SK-N-SH treated with all-trans-retinoic acid at 6 μM for 48 hours (cell line): ENCODE results near the gene TACR1.
A peak's percentile ranks its signal among the peaks of the same experiment; 100 is the strongest.

Experiments
- ATAC-seq: fragments of 200-7000 bp; cut with Tn5 transposase; 3 replicates; pipeline ENCODE4 v1.9.1; 2020; ENCODE audit warnings: mild to moderate bottlenecking, moderate library complexity
- ARNTL ChIP-seq: fragments of 450-650 bp; formaldehyde crosslinking; IDR thresholded peaks from 2 replicates; pipeline ENCODE4 v1.5.0; 2020; ENCODE audit warnings: low read depth, mild to moderate bottlenecking, moderate library complexity, borderline replicate concordance
- BACH2 ChIP-seq: fragments of 250-450 bp; sonication (Bioruptor Pico); IDR thresholded peaks from 2 replicates; pipeline ENCODE4 v1.9.0; 2021; ENCODE audit warnings: mild to moderate bottlenecking, borderline replicate concordance
- CSDC2 ChIP-seq: fragments of 250-450 bp; sonication (Bioruptor Pico); IDR thresholded peaks from 2 replicates; pipeline ENCODE4 v1.5.0; 2020; ENCODE audit warnings: mild to moderate bottlenecking, moderate library complexity
- CSRNP3 ChIP-seq: fragments of 250-450 bp; sonication (Bioruptor Pico); IDR thresholded peaks from 2 replicates; pipeline ENCODE4 v1.5.1; 2021; ENCODE audit warnings: mild to moderate bottlenecking, moderate library complexity
- ESRRG ChIP-seq: fragments of 250-450 bp; sonication (Bioruptor Pico); IDR thresholded peaks from 2 replicates; pipeline ENCODE4 v1.6.1; 2021; ENCODE audit warnings: mild to moderate bottlenecking
- GLIS3 ChIP-seq: fragments of 250-450 bp; sonication (Bioruptor Pico); IDR thresholded peaks from 2 replicates; pipeline ENCODE4 v1.5.0; 2020; ENCODE audit warnings: mild to moderate bottlenecking, moderate library complexity
- ISL1 ChIP-seq: fragments of 250-450 bp; sonication (Bioruptor Pico); IDR thresholded peaks from 2 replicates; pipeline ENCODE4 v2.1.2; 2022; ENCODE audit warnings: mild to moderate bottlenecking, moderate library complexity
- OSR1 ChIP-seq: fragments of 250-450 bp; sonication (Bioruptor Pico); IDR thresholded peaks from 2 replicates; pipeline ENCODE4 v1.8.0; 2022; ENCODE audit warnings: moderate library complexity, mild to moderate bottlenecking, inconsistent platforms
- PATZ1 ChIP-seq: fragments of 250-450 bp; sonication (Bioruptor Pico); IDR thresholded peaks from 2 replicates; pipeline ENCODE4 v1.8.0; 2020; ENCODE audit warnings: mild to moderate bottlenecking, moderate library complexity, borderline replicate concordance
- PPARA ChIP-seq: fragments of 250-450 bp; sonication (Bioruptor Pico); IDR thresholded peaks from 2 replicates; pipeline ENCODE4 v1.5.0; 2020; ENCODE audit warnings: mild to moderate bottlenecking, borderline replicate concordance
- RARB ChIP-seq: fragments of 250-450 bp; sonication (Bioruptor Pico); IDR thresholded peaks from 2 replicates; pipeline ENCODE4 v1.8.0; 2021; ENCODE audit warnings: mild to moderate bottlenecking, moderate library complexity
- SNAI2 ChIP-seq: fragments of 250-450 bp; sonication (Bioruptor Pico); IDR thresholded peaks from 2 replicates; pipeline ENCODE4 v1.5.0; 2020; ENCODE audit warnings: mild to moderate bottlenecking, moderate library complexity
- TCF4 ChIP-seq: fragments of 250-450 bp; sonication (Bioruptor Pico); IDR thresholded peaks from 2 replicates; pipeline ENCODE4 v1.8.0; 2021; ENCODE audit warnings: mild to moderate bottlenecking, moderate library complexity, borderline replicate concordance
- TOX ChIP-seq: fragments of 250-450 bp; sonication (Bioruptor Pico); IDR thresholded peaks from 2 replicates; pipeline ENCODE4 v1.8.0; 2021; ENCODE audit warnings: mild to moderate bottlenecking, moderate library complexity, borderline replicate concordance
- ZC3H10 ChIP-seq: fragments of 250-450 bp; sonication (Bioruptor Pico); IDR thresholded peaks from 2 replicates; pipeline ENCODE4 v1.5.1; 2021; ENCODE audit warnings: mild to moderate bottlenecking, moderate library complexity
- ZFP3 ChIP-seq: fragments of 250-450 bp; sonication (Bioruptor Pico); IDR thresholded peaks from 2 replicates; pipeline ENCODE4 v1.5.0; 2020; ENCODE audit warnings: mild to moderate bottlenecking, moderate library complexity
- ZFP30 ChIP-seq: fragments of 450-650 bp; formaldehyde crosslinking; IDR thresholded peaks from 2 replicates; pipeline ENCODE4 v1.5.0; 2022; ENCODE audit warnings: mild to moderate bottlenecking, moderate library complexity
- ZNF565 ChIP-seq: fragments of 450-650 bp; formaldehyde crosslinking; conservative IDR thresholded peaks from 2 replicates; pipeline ENCODE4 v1.5.0; 2020; ENCODE audit warnings: low read depth, mild to moderate bottlenecking, moderate library complexity
- ZNF70 ChIP-seq: fragments of 450-650 bp; formaldehyde crosslinking; IDR thresholded peaks from 2 replicates; pipeline ENCODE4 v1.5.0; 2020; ENCODE audit warnings: mild to moderate bottlenecking, moderate library complexity
- ZNF8 ChIP-seq: fragments of 450-650 bp; formaldehyde crosslinking; IDR thresholded peaks from 2 replicates; pipeline ENCODE4 v1.5.0; 2020; ENCODE audit warnings: mild to moderate bottlenecking, moderate library complexity
- TF ChIP-seq, protein P1 (sequence below): fragments of 250-450 bp; sonication (Bioruptor Pico); IDR thresholded peaks from 2 replicates; pipeline ENCODE4 v1.8.0; 2021; ENCODE audit warnings: low read depth, mild to moderate bottlenecking, moderate library complexity, borderline replicate concordance
- TF ChIP-seq, protein P2 (sequence below): fragments of 250-450 bp; sonication (Bioruptor Pico); IDR thresholded peaks from 2 replicates; pipeline ENCODE4 v1.5.1; 2020; ENCODE audit warnings: low read depth, mild to moderate bottlenecking, moderate library complexity
- TF ChIP-seq, protein P3 (sequence below): fragments of 250-450 bp; sonication (Bioruptor Pico); IDR thresholded peaks from 2 replicates; pipeline ENCODE4 v1.5.0; 2020; ENCODE audit warnings: mild to moderate bottlenecking, moderate library complexity

Gene TACR1

DNA sequence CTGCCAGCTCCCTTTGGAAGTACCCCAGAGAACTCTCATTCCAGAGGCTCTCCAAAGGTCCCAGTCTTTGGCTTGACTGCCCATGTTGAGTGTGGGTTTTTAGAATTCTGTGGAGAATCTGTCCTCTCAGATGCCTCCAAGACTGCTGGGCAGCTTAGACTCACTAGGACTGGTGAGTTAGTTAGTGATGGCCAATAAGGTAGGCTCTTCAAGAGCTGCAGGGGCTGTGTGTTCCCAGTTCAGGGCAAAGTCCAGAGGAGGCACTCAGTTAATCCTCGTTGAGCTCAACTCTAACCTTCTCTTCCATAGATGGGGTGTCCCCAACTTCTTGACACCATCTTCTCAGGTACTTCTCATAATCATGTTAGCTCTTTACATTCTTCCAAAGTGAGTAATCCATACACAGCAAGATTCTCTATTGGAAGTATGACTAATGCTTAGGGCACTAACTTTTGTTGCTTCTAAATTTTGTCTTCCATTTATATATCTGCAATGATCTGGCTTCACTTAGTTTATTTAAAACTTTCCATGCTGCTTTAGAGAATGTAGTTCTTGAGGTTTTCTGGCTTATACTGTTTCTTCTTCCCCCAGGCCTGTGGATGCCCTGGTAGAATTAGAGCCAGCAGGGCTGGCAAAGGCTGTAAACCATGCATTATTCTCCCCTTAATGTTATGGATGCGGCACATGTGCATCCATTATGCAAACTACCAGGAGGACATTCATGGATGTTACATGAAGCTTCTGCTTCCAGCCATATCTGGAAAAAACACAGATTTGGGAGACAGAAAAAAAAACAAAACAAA lies 151.9 kb downstream of the TACR1 start:
- TF ChIP-seq ARNTL (CRISPR knock-in tag) (no peak), OSR1 (CRISPR knock-in tag) (no peak), BACH2 (CRISPR knock-in tag) (no peak), ISL1 (CRISPR knock-in tag) (no peak), RARB (CRISPR knock-in tag) (no peak), ZFP30 (CRISPR knock-in tag) (no peak), PPARA (CRISPR knock-in tag) (no peak), ZFP3 (CRISPR knock-in tag) (no peak), SNAI2 (CRISPR knock-in tag) (no peak), GLIS3 (no peak), CSRNP3 (no peak), TOX (CRISPR knock-in tag) (no peak), TCF4 (no peak), ZNF565 (CRISPR knock-in tag) (no peak), ESRRG (CRISPR knock-in tag) (no peak), ZNF8 (CRISPR knock-in tag) (no peak), CSDC2 (CRISPR knock-in tag) (no peak)
- TF ChIP-seq, protein P1, sequence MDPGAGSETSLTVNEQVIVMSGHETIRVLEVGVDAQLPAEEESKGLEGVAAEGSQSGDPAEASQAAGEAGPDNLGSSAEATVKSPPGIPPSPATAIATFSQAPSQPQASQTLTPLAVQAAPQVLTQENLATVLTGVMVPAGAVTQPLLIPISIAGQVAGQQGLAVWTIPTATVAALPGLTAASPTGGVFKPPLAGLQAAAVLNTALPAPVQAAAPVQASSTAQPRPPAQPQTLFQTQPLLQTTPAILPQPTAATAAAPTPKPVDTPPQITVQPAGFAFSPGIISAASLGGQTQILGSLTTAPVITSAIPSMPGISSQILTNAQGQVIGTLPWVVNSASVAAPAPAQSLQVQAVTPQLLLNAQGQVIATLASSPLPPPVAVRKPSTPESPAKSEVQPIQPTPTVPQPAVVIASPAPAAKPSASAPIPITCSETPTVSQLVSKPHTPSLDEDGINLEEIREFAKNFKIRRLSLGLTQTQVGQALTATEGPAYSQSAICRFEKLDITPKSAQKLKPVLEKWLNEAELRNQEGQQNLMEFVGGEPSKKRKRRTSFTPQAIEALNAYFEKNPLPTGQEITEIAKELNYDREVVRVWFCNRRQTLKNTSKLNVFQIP: no peak
- TF ChIP-seq, protein P2, sequence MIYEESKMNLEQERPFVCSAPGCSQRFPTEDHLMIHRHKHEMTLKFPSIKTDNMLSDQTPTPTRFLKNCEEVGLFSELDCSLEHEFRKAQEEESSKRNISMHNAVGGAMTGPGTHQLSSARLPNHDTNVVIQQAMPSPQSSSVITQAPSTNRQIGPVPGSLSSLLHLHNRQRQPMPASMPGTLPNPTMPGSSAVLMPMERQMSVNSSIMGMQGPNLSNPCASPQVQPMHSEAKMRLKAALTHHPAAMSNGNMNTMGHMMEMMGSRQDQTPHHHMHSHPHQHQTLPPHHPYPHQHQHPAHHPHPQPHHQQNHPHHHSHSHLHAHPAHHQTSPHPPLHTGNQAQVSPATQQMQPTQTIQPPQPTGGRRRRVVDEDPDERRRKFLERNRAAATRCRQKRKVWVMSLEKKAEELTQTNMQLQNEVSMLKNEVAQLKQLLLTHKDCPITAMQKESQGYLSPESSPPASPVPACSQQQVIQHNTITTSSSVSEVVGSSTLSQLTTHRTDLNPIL (CRISPR knock-in tag): no peak
- TF ChIP-seq, protein P3, sequence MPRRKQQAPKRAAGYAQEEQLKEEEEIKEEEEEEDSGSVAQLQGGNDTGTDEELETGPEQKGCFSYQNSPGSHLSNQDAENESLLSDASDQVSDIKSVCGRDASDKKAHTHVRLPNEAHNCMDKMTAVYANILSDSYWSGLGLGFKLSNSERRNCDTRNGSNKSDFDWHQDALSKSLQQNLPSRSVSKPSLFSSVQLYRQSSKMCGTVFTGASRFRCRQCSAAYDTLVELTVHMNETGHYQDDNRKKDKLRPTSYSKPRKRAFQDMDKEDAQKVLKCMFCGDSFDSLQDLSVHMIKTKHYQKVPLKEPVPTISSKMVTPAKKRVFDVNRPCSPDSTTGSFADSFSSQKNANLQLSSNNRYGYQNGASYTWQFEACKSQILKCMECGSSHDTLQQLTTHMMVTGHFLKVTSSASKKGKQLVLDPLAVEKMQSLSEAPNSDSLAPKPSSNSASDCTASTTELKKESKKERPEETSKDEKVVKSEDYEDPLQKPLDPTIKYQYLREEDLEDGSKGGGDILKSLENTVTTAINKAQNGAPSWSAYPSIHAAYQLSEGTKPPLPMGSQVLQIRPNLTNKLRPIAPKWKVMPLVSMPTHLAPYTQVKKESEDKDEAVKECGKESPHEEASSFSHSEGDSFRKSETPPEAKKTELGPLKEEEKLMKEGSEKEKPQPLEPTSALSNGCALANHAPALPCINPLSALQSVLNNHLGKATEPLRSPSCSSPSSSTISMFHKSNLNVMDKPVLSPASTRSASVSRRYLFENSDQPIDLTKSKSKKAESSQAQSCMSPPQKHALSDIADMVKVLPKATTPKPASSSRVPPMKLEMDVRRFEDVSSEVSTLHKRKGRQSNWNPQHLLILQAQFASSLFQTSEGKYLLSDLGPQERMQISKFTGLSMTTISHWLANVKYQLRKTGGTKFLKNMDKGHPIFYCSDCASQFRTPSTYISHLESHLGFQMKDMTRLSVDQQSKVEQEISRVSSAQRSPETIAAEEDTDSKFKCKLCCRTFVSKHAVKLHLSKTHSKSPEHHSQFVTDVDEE: no peak
- ATAC-seq: peak; percentile 77

- TF ChIP-seq CSDC2 (CRISPR knock-in tag): no peak
- no peak for TF ChIP-seq OSR1 (CRISPR knock-in tag)
- no peak for TF ChIP-seq TCF4
- no peak for TF ChIP-seq CSRNP3
- TF ChIP-seq PATZ1 (CRISPR knock-in tag): no peak
- TF ChIP-seq, protein P2 (CRISPR knock-in tag): no peak
- no peak for TF ChIP-seq ARNTL (CRISPR knock-in tag)
- TF ChIP-seq ZFP30 (CRISPR knock-in tag): no peak
- TF ChIP-seq ZNF70 (CRISPR knock-in tag): no peak
- TF ChIP-seq BACH2 (CRISPR knock-in tag): no peak
- TF ChIP-seq SNAI2 (CRISPR knock-in tag): no peak
- no peak for TF ChIP-seq ZNF565 (CRISPR knock-in tag)
- no peak for TF ChIP-seq ESRRG (CRISPR knock-in tag)
- TF ChIP-seq ZNF8 (CRISPR knock-in tag): no peak
- no peak for TF ChIP-seq ISL1 (CRISPR knock-in tag)
- TF ChIP-seq ZC3H10: no peak
- no peak for TF ChIP-seq RARB (CRISPR knock-in tag)
- no peak for TF ChIP-seq TOX (CRISPR knock-in tag)
- no peak for TF ChIP-seq ZFP3 (CRISPR knock-in tag)
- no peak for TF ChIP-seq GLIS3
- ATAC-seq: no peak
These were observed 153.7 kb downstream of the TACR1 start for GRCh38 chr2:75045526-75046050.
